HCT116 (cell line): Measurements from ENCODE around the gene DAPK2.

Experiments used
- CBX3 ChIP-seq: IDR thresholded peaks from 2 replicates; pipeline ENCODE4 v1.6.1; 2012; ENCODE audit warnings: low read depth
- CEBPB ChIP-seq: IDR thresholded peaks from 2 replicates; pipeline ENCODE4 v1.6.1; 2012; ENCODE audit warnings: low read depth
- CTCF ChIP-seq, 3 experiments: fragments of 200-600 bp in 1 of 3; sonication (generic) in 1 of 3; IDR thresholded peaks in 2 of 3; conservative IDR thresholded peaks in 1 of 3; 2 replicates each; pipeline ENCODE4 v1.5.1; 2012 to 2017; ENCODE audit warnings: low read depth in 2 of 3, low read length in 2 of 3, antibody characterized with exemption in 1 of 3, borderline replicate concordance in 1 of 3, control low read depth in 1 of 3, mild to moderate bottlenecking in 1 of 3, mixed read lengths in 1 of 3, mixed run types in 1 of 3, moderate library complexity in 1 of 3; ENCODE audit not compliant: insufficient read depth in 1 of 3
- EZH2 ChIP-seq: fragments of 200-600 bp; sonication (generic); IDR thresholded peaks from 2 replicates; pipeline ENCODE4 v1.6.1; 2017; ENCODE audit warnings: antibody characterized with exemption, mixed run types
- EZH2phosphoT487 ChIP-seq: fragments of 200-600 bp; IDR thresholded peaks from 2 replicates; pipeline ENCODE4 v1.6.1; 2018; ENCODE audit warnings: antibody characterized with exemption, borderline replicate concordance
- JUND ChIP-seq: IDR thresholded peaks from 2 replicates; pipeline ENCODE4 v1.6.1; 2012
- POLR2A ChIP-seq: IDR thresholded peaks from 2 replicates; pipeline ENCODE4 v1.7.0; 2011; ENCODE audit warnings: borderline replicate concordance; ENCODE audit not compliant: insufficient read depth, insufficient read length; ENCODE audit errors: extremely low read depth
- REST ChIP-seq: IDR thresholded peaks from 2 replicates; pipeline ENCODE4 v1.6.1; 2012; ENCODE audit warnings: low read depth
- ZFX ChIP-seq: fragments of 450-650 bp; IDR thresholded peaks from 2 replicates; pipeline ENCODE4 v1.6.1; 2017
- ZNF274 ChIP-seq: fragments of 200-500 bp; sonication (Bioruptor generic); IDR thresholded peaks from 2 replicates; pipeline ENCODE4 v1.6.1; 2014; ENCODE audit warnings: mild to moderate bottlenecking, low read depth, low read length, inconsistent platforms
- TF ChIP-seq, protein P1 (sequence below): IDR thresholded peaks from 2 replicates; pipeline ENCODE4 v1.6.1; 2012

- no peak for TF ChIP-seq CTCF (IDR thresholded peaks at IDR 0.05 in 2 of 3, conservative IDR thresholded peaks at IDR 0.05 in 1 of 3; ENCODE audit: borderline replicate concordance in 1 of 3, insufficient read depth in 1 of 3, low read depth in 2 of 3, low read length in 2 of 3)
- peak; percentile 70 for TF ChIP-seq JUND
- no peak for TF ChIP-seq ZNF274
- TF ChIP-seq POLR2A, result no peak
- no peak for TF ChIP-seq EZH2
- TF ChIP-seq CBX3, result peak; percentile 92
- no peak for TF ChIP-seq ZFX
- TF ChIP-seq REST, result no peak
- no peak for TF ChIP-seq EZH2phosphoT487
- TF ChIP-seq, protein P1, sequence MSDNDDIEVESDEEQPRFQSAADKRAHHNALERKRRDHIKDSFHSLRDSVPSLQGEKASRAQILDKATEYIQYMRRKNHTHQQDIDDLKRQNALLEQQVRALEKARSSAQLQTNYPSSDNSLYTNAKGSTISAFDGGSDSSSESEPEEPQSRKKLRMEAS, result peak; percentile 97
- peak; percentile 63; the same call in 1 of the 2 replicates for TF ChIP-seq CEBPB
These were observed 41.7 kb downstream of the DAPK2 start for GRCh38 chr15:64004587-64004986.
